NCI-H1105 (cell line): ENCODE measurements around the gene ZNF35.

ENCODE experiments used
- DNase-seq: peaks from one replicate; lab custom pipeline; 2025; lab: John Stamatoyannopoulos, UW

ZNF35 gene

DNA sequence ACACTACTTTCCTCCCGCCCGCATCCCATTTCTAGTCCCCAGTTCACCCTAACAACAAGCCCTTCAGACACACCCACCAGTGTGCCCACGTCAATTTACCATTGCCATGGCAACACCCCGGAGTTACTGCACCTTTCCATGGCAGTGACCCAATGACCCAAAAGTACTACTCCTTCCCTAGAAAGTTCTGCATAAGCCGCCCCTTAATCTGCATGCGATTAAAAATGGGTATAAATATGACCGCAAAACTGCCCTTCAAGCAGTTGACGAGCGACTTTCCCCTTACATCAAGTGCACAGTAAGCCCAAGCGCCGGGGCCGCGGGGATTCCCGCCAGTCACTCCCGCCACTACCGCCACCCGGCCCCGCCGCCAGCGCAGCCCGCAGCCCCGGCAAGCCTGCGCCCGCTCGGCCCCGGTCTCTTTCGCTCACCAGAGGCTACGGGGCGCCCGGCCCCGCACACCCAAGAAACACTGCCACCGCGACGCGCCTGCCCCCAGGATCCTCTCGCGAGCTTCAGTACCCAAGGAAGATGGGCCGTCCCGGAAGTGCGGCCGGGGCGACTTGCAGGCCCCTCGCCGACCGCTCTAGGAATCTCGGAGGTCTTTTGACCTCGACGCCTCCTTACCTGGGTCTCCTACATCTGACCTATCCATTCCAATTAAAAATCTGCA lies 36.7 kb downstream of the ZNF35 start:
- peak; percentile 74 for DNase-seq

DNA sequence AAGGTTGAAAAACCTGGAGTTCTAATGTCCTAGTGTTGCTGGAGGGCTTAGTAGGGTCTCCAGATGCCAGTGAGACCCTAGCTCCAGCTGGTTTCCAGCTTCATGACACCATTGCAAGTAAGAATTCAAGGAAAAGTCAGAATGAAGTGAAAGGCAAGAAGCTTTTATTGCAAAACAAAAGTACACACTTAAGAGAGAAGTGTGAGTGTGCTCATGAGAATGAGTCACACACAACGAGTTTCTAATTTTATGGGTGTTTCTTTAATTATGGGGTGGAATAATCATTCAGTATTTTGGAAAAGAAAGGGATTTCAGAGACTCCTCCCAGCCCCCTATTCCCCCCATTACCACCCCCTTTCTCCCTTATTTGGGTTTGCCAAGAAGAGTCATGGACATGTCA lies 39.4 kb downstream of the ZNF35 start:
- DNase-seq: no peak
